ENCODE data around the gene ARFIP2.

The ARFIP2 gene

DNA sequence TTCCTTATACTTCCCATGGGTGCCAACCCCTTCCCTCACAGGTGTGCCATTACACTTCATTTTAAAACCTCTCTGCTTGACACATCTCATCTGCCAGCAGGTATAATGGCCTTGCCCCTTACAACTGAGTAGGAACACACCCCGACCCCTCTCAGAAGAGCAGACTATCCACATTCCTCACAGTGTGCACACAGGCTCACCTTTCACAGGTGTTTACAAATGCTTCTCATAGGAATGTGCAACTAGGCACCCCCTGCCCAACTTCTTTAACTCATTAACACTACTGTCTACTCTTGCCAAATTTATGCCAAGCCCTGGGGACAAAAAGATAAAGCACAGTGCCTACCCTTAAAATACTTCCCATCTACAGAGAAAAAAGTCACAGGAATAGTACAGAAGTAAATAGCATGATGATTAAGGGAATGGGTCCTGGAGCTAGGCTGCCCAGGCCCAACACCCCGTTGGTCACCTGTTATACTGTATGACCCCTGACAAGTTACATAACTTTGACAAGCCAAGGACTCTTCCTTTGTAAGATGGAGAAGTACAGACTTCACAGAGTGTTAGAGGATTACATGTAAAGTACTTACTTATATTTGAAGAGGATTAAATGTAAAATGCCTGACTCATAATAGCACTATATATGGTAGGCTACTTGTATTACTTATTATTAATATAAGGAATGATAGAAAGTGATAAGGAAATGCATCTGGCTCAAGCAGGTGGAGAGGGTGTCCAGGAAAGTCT is 22.6 kb downstream of the ARFIP2 start:
- Histone ChIP-seq H3K9me3 (replicated peaks; ENCODE audit: low read length) (no peaks in the 10 kb centered on the region), H3K36me3 (ENCODE audit: insufficient read depth, low read length) (peaks cover 71% of the 10 kb centered on the region), H3K4me1 (ENCODE audit: control insufficient read depth, insufficient read depth, low read length) (no peaks in the 10 kb centered on the region), H3K4me3 (ENCODE audit: low read length) (no peak overlapping the region), H3K9ac (ENCODE audit: low read depth, low read length) (no peak overlapping the region), H3K4me2 (ENCODE audit: low read length) (no peak overlapping the region), H3K27me3 (ENCODE audit: control insufficient read depth, insufficient read depth, low read length) (no peaks in the 10 kb centered on the region)

DNA sequence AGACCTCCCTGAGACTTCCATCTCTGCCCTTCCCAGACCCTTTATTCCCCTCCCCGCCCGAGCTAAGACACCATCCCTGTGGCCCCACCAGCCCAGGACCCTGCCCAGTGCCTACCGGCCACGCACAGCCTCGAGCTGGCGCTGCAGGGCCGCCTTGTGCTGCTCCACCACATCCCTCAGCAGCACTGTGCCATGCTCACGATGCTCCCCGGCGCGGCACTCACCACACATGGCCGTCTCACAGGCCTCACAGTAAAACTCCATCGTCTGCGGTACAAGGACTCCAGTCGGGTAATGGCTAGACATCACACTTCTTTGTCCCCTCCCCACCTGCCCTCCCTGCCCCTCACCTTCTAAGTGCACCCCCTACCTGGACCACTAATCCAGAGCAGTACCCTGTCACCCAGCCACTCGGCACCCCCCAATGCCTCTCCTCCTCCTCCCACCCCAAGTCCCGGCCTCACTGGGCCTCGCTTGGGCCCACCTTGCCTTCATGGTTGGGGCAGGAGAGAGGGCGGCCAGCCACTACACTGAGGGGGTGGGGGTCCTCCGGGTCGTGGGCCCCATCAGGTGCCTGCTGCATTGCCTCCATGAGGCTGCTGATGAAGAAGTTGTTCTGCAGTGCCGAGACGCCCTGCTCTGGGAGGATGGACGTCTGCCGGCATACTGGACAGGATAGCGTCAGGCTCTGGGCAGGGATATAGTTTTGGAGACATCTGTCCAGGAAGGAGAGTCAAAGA is 23.4 kb downstream of the ARFIP2 start:
- Histone ChIP-seq H3K4me2 (ENCODE audit: low read length) (no peak overlapping the region), H3K36me3 (ENCODE audit: insufficient read depth, low read length) (peaks cover 75% of the 10 kb centered on the region), H3K9ac (ENCODE audit: low read depth, low read length) (no peak overlapping the region)

DNA sequence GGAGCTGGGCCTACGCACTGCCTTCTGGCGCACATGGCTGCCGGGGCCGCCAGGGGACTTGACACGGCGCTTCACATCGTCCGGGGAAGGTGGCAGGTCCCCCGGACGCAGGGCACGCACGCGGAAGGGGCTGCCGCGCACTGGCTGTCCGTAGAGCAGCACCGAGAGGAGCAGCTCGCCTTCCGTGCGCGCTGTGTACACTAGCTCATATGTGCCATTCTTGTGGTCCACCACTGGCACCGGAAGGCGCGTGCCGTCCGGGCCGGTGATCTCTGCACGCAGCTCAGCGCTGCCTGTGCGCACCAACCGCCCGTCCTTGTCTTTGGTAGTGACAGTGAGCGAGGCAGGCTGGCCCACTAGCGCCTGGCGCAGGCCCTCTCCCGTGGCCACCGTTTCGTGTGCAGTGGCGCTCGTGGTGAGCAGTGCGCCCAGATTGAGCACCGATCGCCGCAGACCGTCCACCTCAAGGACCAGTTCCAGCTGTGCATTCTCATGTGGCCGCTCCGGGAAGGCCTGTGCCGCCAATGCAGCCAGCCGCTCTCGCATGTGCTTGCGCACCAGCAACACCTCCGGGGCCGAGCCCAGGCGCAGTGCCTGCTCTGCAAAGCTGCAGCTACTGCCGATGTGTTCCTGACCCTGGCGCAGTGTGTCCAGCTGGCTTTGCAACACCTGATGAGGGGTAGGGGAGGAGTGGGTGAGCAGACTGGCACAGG is 24.6 kb downstream of the ARFIP2 start:
- Histone ChIP-seq H3K27me3 (ENCODE audit: control insufficient read depth, insufficient read depth, low read length) (no peaks in the 10 kb centered on the region), H3K9ac (ENCODE audit: low read depth, low read length) (no peak overlapping the region), H3K36me3 (ENCODE audit: insufficient read depth, low read length) (peaks cover 84% of the 10 kb centered on the region), H3K4me2 (ENCODE audit: low read length) (no peak overlapping the region), H3K4me1 (ENCODE audit: control insufficient read depth, insufficient read depth, low read length) (no peaks in the 10 kb centered on the region), H3K9me3 (replicated peaks; ENCODE audit: low read length) (no peaks in the 10 kb centered on the region), H3K4me3 (ENCODE audit: low read length) (no peak overlapping the region)

More for the DNA sequence above, 23.4 kb downstream of the ARFIP2 start:
- H3K27me3 ChIP-seq (ENCODE audit: control insufficient read depth, insufficient read depth, low read length): no peaks in the 10 kb centered on the region
- no peaks in the 10 kb centered on the region for H3K9me3 ChIP-seq (replicated peaks; ENCODE audit: low read length)
- H3K4me1 ChIP-seq (ENCODE audit: control insufficient read depth, insufficient read depth, low read length): no peaks in the 10 kb centered on the region
- no peak overlapping the region for H3K4me3 ChIP-seq (ENCODE audit: low read length)

DNA sequence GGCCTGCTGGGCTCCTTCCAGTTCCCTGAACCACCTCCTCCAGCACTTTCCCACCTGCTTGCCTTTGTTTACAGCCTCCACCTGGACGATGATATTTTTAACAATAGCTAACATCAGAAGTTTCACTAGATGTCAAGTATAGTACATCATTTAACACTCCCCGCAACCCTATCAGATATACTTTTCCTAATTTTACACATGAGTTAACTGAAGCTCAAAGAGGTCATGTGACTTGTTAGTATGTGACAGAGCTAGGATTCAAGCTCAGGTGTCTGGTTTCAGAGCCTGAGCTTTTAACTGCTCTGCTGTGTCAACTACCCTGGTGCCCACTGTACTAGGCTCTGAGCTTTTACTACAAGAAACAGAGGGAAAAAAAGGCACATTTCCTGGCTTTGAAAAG is 26.1 kb downstream of the ARFIP2 start:
- Histone ChIP-seq H3K9me3 (replicated peaks; ENCODE audit: low read length) (no peaks in the 10 kb centered on the region), H3K9ac (ENCODE audit: low read depth, low read length) (no peak overlapping the region), H3K4me2 (ENCODE audit: low read length) (no peak overlapping the region), H3K4me3 (ENCODE audit: low read length) (no peak overlapping the region), H3K27me3 (ENCODE audit: control insufficient read depth, insufficient read depth, low read length) (no peaks in the 10 kb centered on the region), H3K4me1 (ENCODE audit: control insufficient read depth, insufficient read depth, low read length) (no peaks in the 10 kb centered on the region), H3K36me3 (ENCODE audit: insufficient read depth, low read length) (peaks cover 89% of the 10 kb centered on the region)

DNA sequence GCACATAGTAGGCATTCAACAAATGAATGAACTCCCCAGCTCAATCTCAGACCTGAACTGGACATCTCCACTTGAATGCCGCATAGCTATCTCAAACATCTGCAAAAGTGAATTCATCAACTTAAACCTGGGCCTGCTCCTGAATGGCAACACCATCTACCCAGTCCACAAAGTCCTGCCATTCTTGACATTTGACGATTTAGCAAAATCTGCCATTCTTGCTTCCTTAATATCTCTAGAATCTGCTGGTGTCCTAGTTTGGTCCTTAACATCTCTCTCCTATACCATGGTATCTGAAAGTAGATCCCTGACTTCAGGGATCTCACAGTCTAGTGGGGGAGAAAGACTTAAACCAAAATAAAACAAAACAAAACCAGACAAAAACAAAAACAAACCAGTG is 28.0 kb downstream of the ARFIP2 start:
- H3K4me2 ChIP-seq (ENCODE audit: low read length): no peak overlapping the region
- H3K4me1 ChIP-seq (ENCODE audit: control insufficient read depth, insufficient read depth, low read length): no peaks in the 10 kb centered on the region
- no peaks in the 10 kb centered on the region for H3K27me3 ChIP-seq (ENCODE audit: control insufficient read depth, insufficient read depth, low read length)
- H3K36me3 ChIP-seq (ENCODE audit: insufficient read depth, low read length): peaks cover 84% of the 10 kb centered on the region
- H3K4me3 ChIP-seq (ENCODE audit: low read length): no peak overlapping the region
- H3K9ac ChIP-seq (ENCODE audit: low read depth, low read length): no peak overlapping the region
- H3K9me3 ChIP-seq (replicated peaks; ENCODE audit: low read length): no peaks in the 10 kb centered on the region

DNA sequence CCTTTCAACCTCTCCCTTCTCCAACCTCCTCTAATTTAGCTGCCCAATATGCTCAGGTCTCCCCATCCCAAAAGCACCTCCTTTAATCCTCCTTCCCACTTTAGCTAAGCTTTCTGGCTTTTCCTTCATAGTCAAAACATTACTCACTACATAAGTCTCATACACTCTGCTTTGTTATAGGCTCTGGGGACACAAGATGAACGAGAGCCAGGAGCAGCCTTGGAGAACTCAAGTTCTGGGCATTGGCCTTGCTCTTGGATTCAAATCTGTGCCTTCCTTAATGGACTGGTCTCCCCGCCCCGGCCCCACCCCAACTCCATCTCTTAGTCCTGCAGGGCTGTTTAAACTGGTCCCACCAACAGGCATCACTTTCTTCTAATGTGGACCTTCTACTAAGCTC is 28.9 kb downstream of the ARFIP2 start:
- Histone ChIP-seq H3K9ac (ENCODE audit: low read depth, low read length) (no peak overlapping the region), H3K9me3 (replicated peaks; ENCODE audit: low read length) (no peaks in the 10 kb centered on the region), H3K27me3 (ENCODE audit: control insufficient read depth, insufficient read depth, low read length) (no peaks in the 10 kb centered on the region), H3K36me3 (ENCODE audit: insufficient read depth, low read length) (peaks cover 74% of the 10 kb centered on the region), H3K4me2 (ENCODE audit: low read length) (no peak overlapping the region), H3K4me1 (ENCODE audit: control insufficient read depth, insufficient read depth, low read length) (no peaks in the 10 kb centered on the region), H3K4me3 (ENCODE audit: low read length) (no peak overlapping the region)

DNA sequence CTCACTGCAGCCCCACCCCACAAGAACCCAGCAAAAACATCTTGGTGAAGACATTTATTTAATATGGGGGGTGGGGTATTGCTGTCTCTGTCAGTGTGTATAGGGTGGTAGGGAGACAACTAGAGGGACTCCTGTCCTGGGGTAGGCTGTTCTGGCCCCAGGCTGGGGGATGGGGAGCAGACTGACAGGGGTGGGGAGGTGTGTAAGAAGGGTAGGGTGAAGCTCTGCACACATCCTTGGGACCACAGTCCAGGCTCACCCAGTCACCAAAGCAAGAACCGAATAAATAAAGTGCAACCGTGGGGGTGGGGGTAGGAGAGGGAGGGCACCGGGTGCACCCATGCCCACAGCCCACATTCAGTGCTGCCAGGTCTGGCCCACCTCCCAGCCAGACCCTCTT is 32.6 kb downstream of the ARFIP2 start:
- Histone ChIP-seq H3K9ac (ENCODE audit: low read depth, low read length) (no peak overlapping the region), H3K4me1 (ENCODE audit: control insufficient read depth, insufficient read depth, low read length) (no peaks in the 10 kb centered on the region), H3K36me3 (ENCODE audit: insufficient read depth, low read length) (peaks cover 42% of the 10 kb centered on the region), H3K27me3 (ENCODE audit: control insufficient read depth, insufficient read depth, low read length) (no peaks in the 10 kb centered on the region), H3K9me3 (replicated peaks; ENCODE audit: low read length) (no peaks in the 10 kb centered on the region), H3K4me2 (ENCODE audit: low read length) (no peak overlapping the region), H3K4me3 (ENCODE audit: low read length) (no peak overlapping the region)

DNA sequence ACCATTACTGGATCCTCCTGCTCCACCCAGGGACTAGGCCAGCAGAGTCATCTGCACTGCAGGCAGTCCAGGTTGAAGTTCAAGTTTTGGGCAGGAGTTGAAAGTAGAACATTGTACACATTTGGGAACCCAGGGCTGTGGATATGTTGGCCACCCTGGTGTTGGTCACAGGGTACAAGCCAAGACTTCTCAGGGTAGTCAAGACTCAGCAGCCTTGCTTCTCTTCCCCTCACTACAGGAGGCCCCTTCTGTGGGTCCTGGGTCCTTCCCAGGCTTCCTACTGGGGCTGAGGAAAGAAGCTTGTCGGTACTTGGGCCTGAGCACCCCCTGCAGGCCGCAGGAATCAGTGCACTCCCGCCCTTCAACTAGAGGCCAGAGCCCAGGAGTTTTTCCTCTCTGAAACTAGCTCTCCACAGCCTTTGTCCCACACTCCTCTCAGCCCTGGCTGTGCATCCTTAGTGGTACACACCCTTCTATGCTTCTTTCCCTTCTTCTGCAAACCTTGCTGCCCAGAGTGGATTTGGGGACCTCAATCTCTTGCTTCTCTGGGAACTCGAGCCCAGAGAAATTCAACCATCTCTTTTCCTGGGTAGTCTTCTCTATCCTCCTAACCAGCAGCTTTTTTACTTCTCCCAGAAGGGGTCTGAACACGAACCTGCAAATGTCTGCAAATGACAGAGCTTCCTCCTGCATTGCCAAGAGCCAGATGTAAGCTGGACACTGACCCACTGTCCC is 37.7 kb downstream of the ARFIP2 start:
- Histone ChIP-seq H3K9me3 (replicated peaks; ENCODE audit: low read length) (no peaks in the 10 kb centered on the region), H3K4me1 (ENCODE audit: control insufficient read depth, insufficient read depth, low read length) (no peaks in the 10 kb centered on the region), H3K27me3 (ENCODE audit: control insufficient read depth, insufficient read depth, low read length) (no peaks in the 10 kb centered on the region), H3K4me2 (ENCODE audit: low read length) (no peak overlapping the region), H3K4me3 (ENCODE audit: low read length) (no peak overlapping the region), H3K36me3 (ENCODE audit: insufficient read depth, low read length) (no peaks in the 10 kb centered on the region), H3K9ac (ENCODE audit: low read depth, low read length) (no peak overlapping the region)

DNA sequence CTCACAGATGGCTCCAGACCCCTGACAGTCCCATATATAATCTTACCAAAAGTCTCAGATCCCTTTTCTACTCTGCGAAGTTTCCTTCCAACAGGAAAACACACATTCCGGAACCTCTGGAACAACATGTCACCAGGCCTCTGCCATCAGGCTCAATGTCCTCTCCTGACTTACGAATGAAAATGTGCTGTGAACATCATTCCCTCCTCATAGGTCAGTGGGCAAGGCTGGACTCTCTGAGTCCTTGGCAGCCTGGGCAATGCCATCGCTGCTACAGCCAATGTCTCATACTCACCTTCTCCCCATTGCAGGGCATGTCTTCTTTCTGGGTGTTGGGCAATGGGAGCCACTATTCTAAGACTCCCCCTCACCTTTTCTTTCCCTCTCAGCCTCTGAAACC is 38.7 kb downstream of the ARFIP2 start:
- no peaks in the 10 kb centered on the region for H3K36me3 ChIP-seq (ENCODE audit: insufficient read depth, low read length)
- H3K9me3 ChIP-seq (replicated peaks; ENCODE audit: low read length): no peaks in the 10 kb centered on the region
- H3K4me2 ChIP-seq (ENCODE audit: low read length): no peak overlapping the region
- H3K27me3 ChIP-seq (ENCODE audit: control insufficient read depth, insufficient read depth, low read length): no peaks in the 10 kb centered on the region
- no peak overlapping the region for H3K9ac ChIP-seq (ENCODE audit: low read depth, low read length)
- no peaks in the 10 kb centered on the region for H3K4me1 ChIP-seq (ENCODE audit: control insufficient read depth, insufficient read depth, low read length)
- no peak overlapping the region for H3K4me3 ChIP-seq (ENCODE audit: low read length)

DNA sequence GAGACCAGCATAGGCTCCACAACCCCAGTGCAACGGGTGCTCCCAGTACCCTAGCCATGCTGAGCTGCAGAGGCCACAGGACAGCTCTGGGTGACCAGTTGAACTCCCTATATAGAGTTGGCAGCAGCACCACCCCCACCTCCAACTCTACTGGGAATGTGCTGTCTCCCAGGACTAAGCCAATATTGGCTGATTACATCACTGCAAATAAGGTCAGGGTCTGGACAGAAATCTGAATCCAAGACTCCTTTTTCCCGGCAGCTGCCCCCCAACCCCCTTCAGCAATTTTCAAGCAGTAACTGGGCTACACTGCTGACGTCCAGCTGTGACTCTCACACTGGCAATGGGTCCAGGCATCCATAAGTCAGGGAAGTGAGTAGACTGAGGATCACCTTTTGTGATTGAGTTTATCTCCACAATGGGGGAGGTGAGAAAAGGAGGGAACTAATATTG is 40.2 kb downstream of the ARFIP2 start, which contains the start of gene HPX:
Gene HPX (minus strand): TSS at position 82 of the 453 bp plus-strand sequence. CDS start 24 bp downstream, at position 58.
- no peak within 1 kb of the TSS for H3K9ac ChIP-seq (ENCODE audit: low read depth, low read length)
- H3K4me2 ChIP-seq (ENCODE audit: low read length): no peak within 1 kb of the TSS
- H3K4me1 ChIP-seq (ENCODE audit: control insufficient read depth, insufficient read depth, low read length): no peaks in the 10 kb centered on the region
- H3K27me3 ChIP-seq (ENCODE audit: control insufficient read depth, insufficient read depth, low read length): no peaks in the 10 kb centered on the region
- no peaks in the 10 kb centered on the region for H3K9me3 ChIP-seq (replicated peaks; ENCODE audit: low read length)
- H3K36me3 ChIP-seq (ENCODE audit: insufficient read depth, low read length): no peaks in the 10 kb centered on the region
- no peak within 1 kb of the TSS for H3K4me3 ChIP-seq (ENCODE audit: low read length)

DNA sequence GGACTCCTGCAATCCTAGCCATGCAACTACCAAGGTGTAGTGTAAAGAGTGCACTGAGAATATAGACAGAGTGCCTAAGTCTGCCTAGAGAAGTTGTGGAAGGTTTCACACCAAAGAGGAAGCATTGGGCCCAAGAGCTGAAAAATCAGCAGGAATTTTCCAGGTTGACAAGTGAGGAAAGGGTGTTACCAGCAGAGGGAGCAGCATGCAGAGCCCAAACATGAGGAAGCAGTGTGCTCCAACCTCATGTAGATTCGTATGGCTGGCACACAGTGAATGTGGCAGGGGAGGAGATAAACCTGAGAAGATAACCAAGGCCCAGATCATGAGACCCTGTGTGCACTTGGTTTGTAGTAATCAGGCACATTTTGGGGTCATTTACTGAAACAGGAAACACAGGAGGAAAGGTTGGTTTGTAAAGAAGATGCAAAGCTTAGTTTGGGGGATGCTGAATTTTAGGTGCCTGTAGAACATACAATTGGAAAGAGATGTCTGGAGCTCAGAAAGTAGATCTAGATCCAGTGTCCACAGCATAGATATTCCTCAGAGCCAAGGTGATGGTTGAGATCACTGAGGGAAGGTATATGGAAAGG is 42.1 kb downstream of the ARFIP2 start:
- Histone ChIP-seq H3K4me1 (ENCODE audit: control insufficient read depth, insufficient read depth, low read length) (no peaks in the 10 kb centered on the region), H3K4me3 (ENCODE audit: low read length) (no peak overlapping the region), H3K9ac (ENCODE audit: low read depth, low read length) (no peak overlapping the region), H3K27me3 (ENCODE audit: control insufficient read depth, insufficient read depth, low read length) (no peaks in the 10 kb centered on the region), H3K36me3 (ENCODE audit: insufficient read depth, low read length) (no peaks in the 10 kb centered on the region), H3K4me2 (ENCODE audit: low read length) (no peak overlapping the region), H3K9me3 (replicated peaks; ENCODE audit: low read length) (no peaks in the 10 kb centered on the region)
